HUES6 (cell line): ENCODE results near the gene NAPG.

Experiments used
- H3K27ac ChIP-seq: 2 replicates; pipeline ENCODE4 v1.7.0; 2013; ENCODE audit warnings: low read depth, mild to moderate bottlenecking, low read length, inconsistent platforms
- H3K27me3 ChIP-seq: 2 replicates; pipeline ENCODE4 v1.6.1; 2013; ENCODE audit warnings: low read length; ENCODE audit not compliant: control insufficient read depth, insufficient read depth
- H3K36me3 ChIP-seq: 2 replicates; pipeline ENCODE4 v1.6.1; 2013; ENCODE audit warnings: low read length; ENCODE audit not compliant: control insufficient read depth, insufficient read depth
- H3K4me1 ChIP-seq: 2 replicates; pipeline ENCODE4 v1.6.1; 2013; ENCODE audit warnings: low read length; ENCODE audit not compliant: control insufficient read depth, insufficient read depth
- H3K4me3 ChIP-seq: 2 replicates; pipeline ENCODE4 v1.5.1; 2013; ENCODE audit warnings: low read depth, low read length
- H3K9ac ChIP-seq: one replicate; pipeline ENCODE4 v1.6.1; 2013; ENCODE audit warnings: mild to moderate bottlenecking, low read length
- H3K9me3 ChIP-seq: 2 replicates; pipeline ENCODE4 v1.6.1; 2013; ENCODE audit warnings: low read depth, low read length; ENCODE audit not compliant: control insufficient read depth, insufficient read depth

NAPG gene

GRCh38 chr18:10525697-10526560 lies at the start of gene NAPG:
Gene NAPG (plus strand): TSS chr18:10526027. CDS start chr18:10526103, 76 bp downstream.
- H3K27ac ChIP-seq = no peak within 1 kb of the TSS; the same call in 1 of the 2 replicates

GRCh38 chr18:10476338-10476791 lies 49.5 kb upstream of the NAPG start:
- Histone ChIP-seq H3K27ac (no peak overlapping the region), H3K4me1 (peaks cover 27% of the 10 kb centered on the region), H3K9me3 (no peaks in the 10 kb centered on the region), H3K4me3 (no peak overlapping the region), H3K9ac (no peak overlapping the region), H3K27me3 (peaks cover 45% of the 10 kb centered on the region), H3K36me3 (no peaks in the 10 kb centered on the region)

More at GRCh38 chr18:10525697-10526560, at the start of gene NAPG:
- Histone ChIP-seq H3K4me3 (peak within 1 kb of the TSS; percentile 91), H3K4me1 (peaks cover 3% of the 10 kb centered on the region; the same call in 1 of the 2 replicates), H3K9ac (peak within 1 kb of the TSS; percentile 81), H3K27me3 (no peaks in the 10 kb centered on the region), H3K36me3 (no peaks in the 10 kb centered on the region), H3K9me3 (no peaks in the 10 kb centered on the region)

- H3K4me1 ChIP-seq = peaks cover 35% of the 10 kb centered on the region
- no peak overlapping the region for H3K27ac ChIP-seq
- H3K36me3 ChIP-seq = no peaks in the 10 kb centered on the region
- H3K4me3 ChIP-seq = peak overlapping the region; percentile 25; the same call in 1 of the 2 replicates
- H3K27me3 ChIP-seq = peaks cover 45% of the 10 kb centered on the region
- H3K9ac ChIP-seq = no peak overlapping the region
- H3K9me3 ChIP-seq = no peaks in the 10 kb centered on the region
These were observed 48.5 kb upstream of the NAPG start for GRCh38 chr18:10477121-10477862.

- Histone ChIP-seq H3K4me1 (peaks cover 35% of the 10 kb centered on the region), H3K9me3 (no peaks in the 10 kb centered on the region), H3K36me3 (no peaks in the 10 kb centered on the region), H3K9ac (peak overlapping the region; percentile 33), H3K27ac (no peak overlapping the region), H3K27me3 (peaks cover 45% of the 10 kb centered on the region), H3K4me3 (peak overlapping the region; percentile 10; the same call in 1 of the 2 replicates)
These were observed 48.0 kb upstream of the NAPG start for GRCh38 chr18:10477863-10478260.

- Histone ChIP-seq H3K9me3 (no peaks in the 10 kb centered on the region), H3K4me3 (no peak overlapping the region), H3K36me3 (peaks cover 2% of the 10 kb centered on the region; the same call in 1 of the 2 replicates), H3K27me3 (peaks cover 22% of the 10 kb centered on the region), H3K27ac (no peak overlapping the region), H3K4me1 (peaks cover 26% of the 10 kb centered on the region), H3K9ac (no peak overlapping the region)
These were observed 44.0 kb upstream of the NAPG start for GRCh38 chr18:10481831-10482230.

- no peak overlapping the region for H3K4me3 ChIP-seq
- H3K4me1 ChIP-seq = peaks cover 19% of the 10 kb centered on the region
- no peaks in the 10 kb centered on the region for H3K9me3 ChIP-seq
- peaks cover 18% of the 10 kb centered on the region for H3K27me3 ChIP-seq
- H3K9ac ChIP-seq = no peak overlapping the region
- H3K27ac ChIP-seq = no peak overlapping the region
- peaks cover 2% of the 10 kb centered on the region; the same call in 1 of the 2 replicates for H3K36me3 ChIP-seq
These were observed 43.4 kb upstream of the NAPG start for GRCh38 chr18:10482363-10482984.

GRCh38 chr18:10482985-10483949 lies 42.6 kb upstream of the NAPG start:
- H3K9me3 ChIP-seq = no peaks in the 10 kb centered on the region
- H3K4me1 ChIP-seq = peaks cover 12% of the 10 kb centered on the region
- H3K9ac ChIP-seq = no peak overlapping the region

GRCh38 chr18:10485475-10485874 lies 40.4 kb upstream of the NAPG start:
- Histone ChIP-seq H3K27ac (no peak overlapping the region), H3K4me3 (no peak overlapping the region), H3K4me1 (peaks cover 12% of the 10 kb centered on the region), H3K9ac (no peak overlapping the region), H3K36me3 (peaks cover 8% of the 10 kb centered on the region; the same call in 1 of the 2 replicates), H3K9me3 (no peaks in the 10 kb centered on the region), H3K27me3 (no peaks in the 10 kb centered on the region)

More at GRCh38 chr18:10482985-10483949, 42.6 kb upstream of the NAPG start:
- Histone ChIP-seq H3K4me3 (no peak overlapping the region), H3K36me3 (peaks cover 2% of the 10 kb centered on the region; the same call in 1 of the 2 replicates), H3K27me3 (peaks cover 15% of the 10 kb centered on the region), H3K27ac (no peak overlapping the region)

- H3K9ac ChIP-seq = no peak overlapping the region
- no peaks in the 10 kb centered on the region for H3K27me3 ChIP-seq
- no peak overlapping the region for H3K27ac ChIP-seq
- H3K4me3 ChIP-seq = no peak overlapping the region
- peaks cover 12% of the 10 kb centered on the region for H3K4me1 ChIP-seq
- H3K36me3 ChIP-seq = peaks cover 8% of the 10 kb centered on the region; the same call in 1 of the 2 replicates
- no peaks in the 10 kb centered on the region for H3K9me3 ChIP-seq
These were observed 39.5 kb upstream of the NAPG start for GRCh38 chr18:10486362-10486761.

- no peaks in the 10 kb centered on the region for H3K9me3 ChIP-seq
- no peaks in the 10 kb centered on the region for H3K27me3 ChIP-seq
- no peak overlapping the region for H3K4me3 ChIP-seq
- peaks cover 8% of the 10 kb centered on the region; the same call in 1 of the 2 replicates for H3K36me3 ChIP-seq
- no peak overlapping the region for H3K9ac ChIP-seq
- H3K4me1 ChIP-seq = peaks cover 6% of the 10 kb centered on the region; the same call in 1 of the 2 replicates
- no peak overlapping the region for H3K27ac ChIP-seq
These were observed 38.7 kb upstream of the NAPG start for GRCh38 chr18:10487154-10487553.
